Uterus (tissue), 2 donors: Measurements from ENCODE around the gene PTGFRN.

ENCODE experiments used
- POLR2A ChIP-seq, 2 donors: fragments of 450-650 bp; IDR thresholded peaks; one replicate each; pipeline ENCODE4 v1.6.1; 2016; ENCODE audit warnings: antibody characterized with exemption in 2 of 2, mild to moderate bottlenecking in 1 of 2, moderate library complexity in 1 of 2
- TF ChIP-seq, protein P1 (sequence below), 4 experiments: fragments of 200-600 bp in 2 of 4; fragments of 450-650 bp in 2 of 4; sonication (generic) in 2 of 4; IDR thresholded peaks; one replicate each; pipeline ENCODE4 v1.5.1; 2016 to 2019; ENCODE audit warnings: antibody characterized with exemption in 4 of 4, mild to moderate bottlenecking in 2 of 4, moderate library complexity in 1 of 4

DNA sequence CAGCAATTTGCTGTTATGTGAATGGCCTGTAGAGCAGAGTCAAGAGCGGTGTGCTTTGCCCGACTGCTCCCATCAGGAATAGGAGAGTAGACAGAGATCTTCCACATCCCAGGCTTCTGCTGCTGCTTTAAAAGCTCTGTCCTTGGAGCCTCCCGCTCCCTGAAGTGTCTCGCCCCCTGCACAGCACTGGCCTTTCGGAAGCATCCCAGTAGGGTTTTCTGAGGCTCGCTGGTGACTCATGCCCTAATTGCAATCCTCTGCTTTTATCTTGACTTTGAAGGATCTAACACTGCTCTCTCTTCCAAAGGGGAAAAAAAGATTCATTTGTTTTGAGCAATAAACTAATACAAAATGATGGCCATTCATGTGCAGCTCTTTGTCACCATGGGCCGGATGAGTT lies 78.5 kb downstream of the PTGFRN start:
- TF ChIP-seq, protein P1, sequence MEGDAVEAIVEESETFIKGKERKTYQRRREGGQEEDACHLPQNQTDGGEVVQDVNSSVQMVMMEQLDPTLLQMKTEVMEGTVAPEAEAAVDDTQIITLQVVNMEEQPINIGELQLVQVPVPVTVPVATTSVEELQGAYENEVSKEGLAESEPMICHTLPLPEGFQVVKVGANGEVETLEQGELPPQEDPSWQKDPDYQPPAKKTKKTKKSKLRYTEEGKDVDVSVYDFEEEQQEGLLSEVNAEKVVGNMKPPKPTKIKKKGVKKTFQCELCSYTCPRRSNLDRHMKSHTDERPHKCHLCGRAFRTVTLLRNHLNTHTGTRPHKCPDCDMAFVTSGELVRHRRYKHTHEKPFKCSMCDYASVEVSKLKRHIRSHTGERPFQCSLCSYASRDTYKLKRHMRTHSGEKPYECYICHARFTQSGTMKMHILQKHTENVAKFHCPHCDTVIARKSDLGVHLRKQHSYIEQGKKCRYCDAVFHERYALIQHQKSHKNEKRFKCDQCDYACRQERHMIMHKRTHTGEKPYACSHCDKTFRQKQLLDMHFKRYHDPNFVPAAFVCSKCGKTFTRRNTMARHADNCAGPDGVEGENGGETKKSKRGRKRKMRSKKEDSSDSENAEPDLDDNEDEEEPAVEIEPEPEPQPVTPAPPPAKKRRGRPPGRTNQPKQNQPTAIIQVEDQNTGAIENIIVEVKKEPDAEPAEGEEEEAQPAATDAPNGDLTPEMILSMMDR (IDR thresholded peaks at IDR 0.05) = no peak
- TF ChIP-seq POLR2A (IDR thresholded peaks at IDR 0.05) = no peak
